ENCODE results near the gene SLC23A3. TPM values are rescaled to one million over a fixed set of nuclear protein-coding genes. Genes with fewer than 3 reads are reported as not detected.

Gene SLC23A3
- total and polyA plus RNA-seq, 2 experiments from 2014 or later = 0.58 to 1.2 TPM

DNA sequence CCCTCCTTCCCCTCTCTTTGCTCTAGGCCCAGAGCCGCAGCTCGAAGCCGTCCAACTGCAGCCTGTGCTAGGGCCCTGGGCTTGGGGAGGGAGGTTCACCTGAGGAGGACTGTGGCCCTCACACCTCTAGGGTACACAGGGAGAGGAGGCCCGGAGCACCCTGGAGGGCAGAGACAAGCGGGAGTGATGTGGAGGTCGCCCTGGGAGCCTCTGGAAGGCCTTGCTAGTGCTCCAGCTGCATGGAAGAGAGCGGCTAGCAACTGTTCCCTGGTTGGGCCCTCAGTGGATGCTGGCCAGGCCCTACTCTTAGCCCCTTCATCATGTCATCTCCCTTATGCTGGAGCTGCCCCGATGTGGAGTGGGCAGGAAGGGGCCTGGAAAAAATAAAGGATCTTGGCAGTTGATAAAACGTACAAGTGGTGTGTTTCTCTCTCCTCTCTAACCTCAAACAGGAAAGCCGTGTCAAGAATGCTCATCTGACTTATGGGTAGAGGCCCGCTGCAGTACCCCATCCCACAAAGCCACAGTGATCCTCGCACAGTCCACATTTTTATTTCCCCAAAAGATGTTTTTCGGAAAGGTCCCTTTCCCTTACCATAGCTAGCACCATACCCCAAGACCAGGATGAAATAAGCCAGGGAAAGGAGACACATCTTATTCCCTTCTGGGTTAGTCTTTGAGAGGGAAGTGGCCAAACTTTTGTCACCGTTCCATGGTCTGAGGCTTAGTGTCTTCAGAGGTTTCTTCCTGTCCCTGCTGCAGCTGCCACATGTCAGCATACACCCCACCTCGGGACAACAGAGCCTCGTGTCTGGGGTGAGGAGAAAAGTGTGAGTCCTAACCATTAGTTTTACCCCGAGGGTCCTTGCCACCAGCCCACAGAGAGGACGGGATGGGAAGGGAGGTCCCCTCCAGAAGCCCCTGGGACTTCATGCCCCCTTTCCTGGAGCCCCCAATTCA is 39.7 kb upstream of the SLC23A3 start:
- in situ Hi-C loops (cut with MboI) = no loop called here
- Histone ChIP-seq H3K36me3 (ENCODE audit: low read depth) (no peaks in the 10 kb centered on the region), H4K20me1 (ENCODE audit: insufficient read depth) (no peaks in the 10 kb centered on the region), H3K9me3 (ENCODE audit: low read depth) (no peaks in the 10 kb centered on the region), H2AFZ (no peak overlapping the region), H3K9ac (no peak overlapping the region), H3F3A (ENCODE audit: insufficient read depth) (peaks cover 17% of the 10 kb centered on the region), H3K4me1 (ENCODE audit: insufficient read depth) (peaks cover 11% of the 10 kb centered on the region; the same call in 1 of the 2 replicates), H3K27ac (no peak overlapping the region), H3K4me2 (ENCODE audit: unreplicated experiment) (no peak overlapping the region), H3K9me2 (ENCODE audit: insufficient read depth) (no peaks in the 10 kb centered on the region), H3K4me3 (no peak overlapping the region), H3K79me2 (ENCODE audit: insufficient read depth) (0 out of 2 replicates have a peak, but pooled peaks cover 3% of the 10 kb centered on the region), H3K27me3 (replicated peaks; ENCODE audit: insufficient read depth) (no peaks in the 10 kb centered on the region)
- DNase-seq = no peak
- 78 to 84% methylated on average over 18 of the region's 18 CpGs for WGBS, 2 experiments (ENCODE audit: low coverage in 1 of 2, low lambda C conversion rate in 2 of 2, missing lambda C conversion rate in 2 of 2)
- no peak for TF ChIP-seq EZH2 (IDR thresholded peaks at IDR 0.05; ENCODE audit: insufficient read depth, poor library complexity, severe bottlenecking)
- TF ChIP-seq EZH2phosphoT487 (IDR thresholded peaks at IDR 0.05; ENCODE audit: insufficient read depth, low read depth) = no peak

DNA sequence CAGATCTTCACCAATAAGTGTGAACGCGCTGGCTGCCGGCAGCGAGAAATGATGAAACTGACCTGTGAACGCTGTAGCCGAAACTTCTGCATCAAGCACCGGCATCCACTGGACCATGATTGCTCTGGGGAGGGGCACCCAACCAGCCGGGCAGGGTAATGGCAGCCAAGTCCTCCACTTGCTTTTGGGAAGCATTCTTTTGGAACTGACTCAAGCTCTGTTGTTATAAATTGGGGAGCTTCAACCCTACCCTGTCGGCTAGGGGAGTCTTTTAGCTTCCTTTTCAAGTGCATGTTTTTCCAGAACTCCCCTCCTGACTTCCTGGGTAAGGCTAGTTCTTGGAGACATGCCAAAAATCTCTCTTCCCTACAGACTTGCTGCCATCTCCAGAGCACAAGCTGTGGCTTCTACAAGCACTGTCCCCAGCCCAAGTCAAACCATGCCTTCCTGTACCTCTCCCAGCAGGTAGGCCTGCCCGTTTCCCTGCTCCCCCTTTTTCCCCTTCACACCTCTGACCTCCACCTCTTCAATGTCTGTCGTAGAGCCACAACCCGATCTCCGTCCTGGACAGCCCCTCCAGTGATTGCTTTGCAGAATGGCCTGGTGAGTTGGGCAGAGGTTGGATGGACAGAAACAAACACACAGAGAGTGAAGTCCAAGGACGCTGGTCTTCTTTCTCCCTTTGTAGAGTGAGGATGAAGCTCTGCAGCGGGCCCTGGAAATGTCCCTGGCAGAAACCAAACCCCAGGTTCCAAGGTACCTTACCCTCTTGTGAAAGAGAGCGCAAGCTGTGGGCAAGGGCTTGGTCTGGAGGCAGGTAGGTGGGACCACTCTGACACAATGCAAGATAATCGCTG is 38.3 kb upstream of the SLC23A3 start:
- in situ Hi-C loops (cut with MboI) = no loop called here
- 88 to 90% methylated on average over 17 of the region's 17 CpGs for WGBS, 2 experiments (ENCODE audit: low coverage in 1 of 2, low lambda C conversion rate in 2 of 2, missing lambda C conversion rate in 2 of 2)
- Histone ChIP-seq H2AFZ (no peak overlapping the region), H3F3A (ENCODE audit: insufficient read depth) (peaks cover 17% of the 10 kb centered on the region), H3K4me3 (peak overlapping the region; percentile 78), H3K9ac (peak overlapping the region; percentile 77), H3K4me2 (ENCODE audit: unreplicated experiment) (peak overlapping the region; percentile 93), H3K79me2 (ENCODE audit: insufficient read depth) (0 out of 2 replicates have a peak, but pooled peaks cover 3% of the 10 kb centered on the region), H3K36me3 (ENCODE audit: low read depth) (no peaks in the 10 kb centered on the region), H3K4me1 (ENCODE audit: insufficient read depth) (peaks cover 11% of the 10 kb centered on the region; the same call in 1 of the 2 replicates), H4K20me1 (ENCODE audit: insufficient read depth) (no peaks in the 10 kb centered on the region), H3K27ac (peak overlapping the region; percentile 69), H3K27me3 (replicated peaks; ENCODE audit: insufficient read depth) (no peaks in the 10 kb centered on the region), H3K9me2 (ENCODE audit: insufficient read depth) (no peaks in the 10 kb centered on the region), H3K9me3 (ENCODE audit: low read depth) (no peaks in the 10 kb centered on the region)
- peak; percentile 30 for DNase-seq
- TF ChIP-seq EZH2phosphoT487 (IDR thresholded peaks at IDR 0.05; ENCODE audit: insufficient read depth, low read depth) (no peak), EZH2 (IDR thresholded peaks at IDR 0.05; ENCODE audit: insufficient read depth, poor library complexity, severe bottlenecking) (no peak)

- H3K9me3 ChIP-seq (ENCODE audit: low read depth) = no peaks in the 10 kb centered on the region
- H3K4me2 ChIP-seq (ENCODE audit: unreplicated experiment) = peak overlapping the region; percentile 93
- 8 to 11% methylated on average over 18 to 22 of the region's 22 CpGs for WGBS, 2 experiments (ENCODE audit: low coverage in 1 of 2, low lambda C conversion rate in 2 of 2, missing lambda C conversion rate in 2 of 2)
- H4K20me1 ChIP-seq (ENCODE audit: insufficient read depth) = no peaks in the 10 kb centered on the region
- H3K27me3 ChIP-seq (replicated peaks; ENCODE audit: insufficient read depth) = no peaks in the 10 kb centered on the region
- peak overlapping the region; percentile 69 for H3K27ac ChIP-seq
- peak overlapping the region; percentile 78 for H3K4me3 ChIP-seq
- peak overlapping the region; percentile 88 for H2AFZ ChIP-seq
- H3K9ac ChIP-seq = peak overlapping the region; percentile 77
- H3K9me2 ChIP-seq (ENCODE audit: insufficient read depth) = no peaks in the 10 kb centered on the region
- in situ Hi-C loops (cut with MboI) = no loop called here
- 0 out of 2 replicates have a peak, but pooled peaks cover 3% of the 10 kb centered on the region for H3K79me2 ChIP-seq (ENCODE audit: insufficient read depth)
- TF ChIP-seq EZH2 (IDR thresholded peaks at IDR 0.05; ENCODE audit: insufficient read depth, poor library complexity, severe bottlenecking) (no peak), EZH2phosphoT487 (IDR thresholded peaks at IDR 0.05; ENCODE audit: insufficient read depth, low read depth) (no peak)
- peaks cover 11% of the 10 kb centered on the region; the same call in 1 of the 2 replicates for H3K4me1 ChIP-seq (ENCODE audit: insufficient read depth)
- H3K36me3 ChIP-seq (ENCODE audit: low read depth) = no peaks in the 10 kb centered on the region
- H3F3A ChIP-seq (ENCODE audit: insufficient read depth) = peaks cover 17% of the 10 kb centered on the region
- no peak for DNase-seq
These were observed 37.5 kb upstream of the SLC23A3 start for GRCh38 chr2:219207134-219207883.

All from GM23248 (cell line).